IMR-90 (cell line): ENCODE results near the gene HUS1B.

ENCODE experiments used
- CEBPB ChIP-seq: IDR thresholded peaks from 2 replicates; pipeline ENCODE4 v1.6.1; 2012; ENCODE audit warnings: low read depth, low read length, improper control_type of control experiment
- CHD1 ChIP-seq: IDR thresholded peaks from 2 replicates; pipeline ENCODE4 v1.6.1; 2012; ENCODE audit warnings: low read depth, low read length, improper control_type of control experiment
- CTCF ChIP-seq: conservative IDR thresholded peaks from 2 replicates; pipeline ENCODE4 v1.5.1; 2012; ENCODE audit warnings: mild to moderate bottlenecking, low read depth, low read length, improper control_type of control experiment
- ELK1 ChIP-seq: fragments of 150-350 bp; IDR thresholded peaks from 2 replicates; pipeline ENCODE4 v1.6.1; 2016; ENCODE audit warnings: low read depth, mild to moderate bottlenecking, low read length, moderate library complexity, borderline replicate concordance
- MAFK ChIP-seq: IDR thresholded peaks from 2 replicates; pipeline ENCODE4 v1.6.1; 2012; ENCODE audit warnings: low read depth, low read length, improper control_type of control experiment
- MAZ ChIP-seq: IDR thresholded peaks from 2 replicates; pipeline ENCODE4 v1.6.1; 2012; ENCODE audit warnings: low read depth, mild to moderate bottlenecking, low read length, improper control_type of control experiment, moderate library complexity, borderline replicate concordance
- POLR2A ChIP-seq: IDR thresholded peaks from 2 replicates; pipeline ENCODE4 v1.6.1; 2012; ENCODE audit warnings: mild to moderate bottlenecking, low read depth, low read length
- RAD21 ChIP-seq: IDR thresholded peaks from 2 replicates; pipeline ENCODE4 v1.6.1; 2012; ENCODE audit warnings: low read length, improper control_type of control experiment
- RCOR1 ChIP-seq: IDR thresholded peaks from 2 replicates; pipeline ENCODE4 v1.6.1; 2012; ENCODE audit warnings: mild to moderate bottlenecking, low read length, improper control_type of control experiment; ENCODE audit not compliant: insufficient replicate concordance
- RFX5 ChIP-seq: IDR thresholded peaks from 2 replicates; pipeline ENCODE4 v1.8.0; 2012; ENCODE audit warnings: low read depth, mild to moderate bottlenecking, low read length, moderate library complexity
- SMC3 ChIP-seq: fragments of 150-350 bp; IDR thresholded peaks from 2 replicates; pipeline ENCODE4 v1.6.1; 2016; ENCODE audit warnings: low read depth, mild to moderate bottlenecking, antibody characterized with exemption, low read length, moderate library complexity
- USF2 ChIP-seq: fragments of 150-350 bp; IDR thresholded peaks from 2 replicates; pipeline ENCODE4 v1.6.1; 2017; ENCODE audit warnings: mild to moderate bottlenecking, antibody characterized with exemption, low read length, low read depth

- no peak for TF ChIP-seq CTCF
- TF ChIP-seq CEBPB = no peak
- no peak for TF ChIP-seq MAZ
- TF ChIP-seq USF2 = no peak
- TF ChIP-seq POLR2A = no peak
- no peak for TF ChIP-seq SMC3
- TF ChIP-seq RAD21 = no peak
- TF ChIP-seq ELK1 = no peak
- no peak for TF ChIP-seq MAFK
- TF ChIP-seq RFX5 = no peak
- TF ChIP-seq RCOR1 = no peak
- TF ChIP-seq CHD1 = no peak
Observed at GRCh38 chr6:679282-679681, 22.4 kb upstream of the HUS1B start.
